ENCODE measurements around the gene LSM2.
"Not testable (repeated sequence)": the region's sequence is repeated elsewhere in the genome, so short reads cannot be mapped to it uniquely, and the experiment has no call there.

LSM2 gene

DNA sequence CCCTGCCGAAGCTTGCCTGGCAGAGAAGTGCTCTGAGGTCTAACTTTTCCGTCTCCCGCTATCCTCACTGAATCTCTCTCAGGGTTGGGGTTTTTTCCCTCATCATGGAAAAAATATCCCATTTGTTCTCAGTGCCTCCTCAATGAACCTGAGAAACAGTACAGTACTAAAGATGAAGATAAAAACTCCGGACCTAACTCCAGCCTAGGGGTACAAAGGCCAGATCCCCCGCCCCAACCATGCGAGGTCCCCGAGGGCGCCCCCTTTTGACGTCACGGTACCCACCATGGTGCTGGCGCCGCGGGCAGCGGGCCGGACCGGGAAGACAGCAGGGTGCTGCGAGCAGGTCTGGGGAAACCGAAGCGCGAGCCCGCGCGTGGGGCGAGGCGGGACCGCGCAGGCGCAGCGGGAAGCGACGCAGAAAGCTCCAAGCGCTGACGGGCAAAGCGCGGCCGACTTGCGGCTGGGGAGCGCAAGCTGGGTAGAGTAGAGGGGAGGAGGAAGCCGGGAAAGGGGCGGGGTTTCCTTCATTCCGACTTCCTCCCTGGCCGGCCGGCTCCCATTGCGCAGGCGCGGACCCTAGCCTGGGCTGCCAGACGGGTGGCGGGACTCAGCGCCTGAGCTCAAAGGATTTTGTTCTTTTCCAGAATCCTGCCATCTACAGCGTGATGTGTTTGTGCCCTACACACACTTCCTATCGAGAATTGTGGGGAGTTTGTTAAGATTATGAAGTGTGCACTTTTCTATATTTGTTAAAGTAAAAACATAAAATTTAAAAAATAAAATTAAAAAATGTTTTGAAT is at the start of gene LSM2:
TSS of gene LSM2 (minus strand) at position 497 of the 803 bp plus-strand sequence. CDS start at position 288, 209 bp downstream.
- peak; percentile 98 for DNase-seq (ENCODE audit: low spot score)

DNA sequence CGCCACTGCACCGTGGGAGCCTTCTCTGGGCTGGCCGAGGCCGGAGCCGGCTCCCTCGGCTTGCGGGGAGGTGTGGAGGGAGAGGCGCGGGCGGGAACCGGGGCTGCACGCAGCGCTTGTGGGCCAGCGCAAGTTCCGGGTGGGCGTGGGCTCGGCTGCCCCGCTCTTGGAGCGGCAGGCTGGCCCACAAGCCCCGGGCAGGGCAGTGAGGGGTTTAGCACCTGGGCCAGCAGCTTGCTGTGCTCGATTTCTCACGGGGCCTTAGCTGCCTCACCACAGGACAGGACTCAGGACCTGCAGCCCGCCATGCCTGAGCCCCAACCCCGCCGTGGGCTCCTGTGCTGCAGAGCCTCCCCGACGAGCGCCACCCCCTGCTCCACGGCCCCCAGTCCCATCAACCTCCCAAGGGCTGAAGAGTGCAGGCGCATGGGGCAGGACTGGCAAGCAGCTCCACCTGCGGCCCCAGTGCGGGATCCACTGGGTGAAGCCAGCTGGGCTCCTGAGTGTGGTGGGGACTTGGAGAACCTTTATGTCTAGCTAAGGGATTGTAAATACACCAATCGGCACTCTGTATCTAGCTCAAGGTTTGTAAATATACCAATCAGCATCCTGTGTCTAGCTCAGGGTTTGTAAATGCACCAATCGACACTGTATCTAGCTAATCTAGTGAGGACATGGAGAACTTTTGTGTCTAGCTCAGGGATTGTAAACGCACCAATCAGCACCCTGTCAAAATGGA is 45.4 kb upstream of the LSM2 start:
- DNase-seq (ENCODE audit: low spot score) = not testable (repeated sequence)

- no peak for DNase-seq (ENCODE audit: low spot score)
These were observed 44.7 kb upstream of the LSM2 start for GRCh38 chr6:31851485-31851832.

DNA sequence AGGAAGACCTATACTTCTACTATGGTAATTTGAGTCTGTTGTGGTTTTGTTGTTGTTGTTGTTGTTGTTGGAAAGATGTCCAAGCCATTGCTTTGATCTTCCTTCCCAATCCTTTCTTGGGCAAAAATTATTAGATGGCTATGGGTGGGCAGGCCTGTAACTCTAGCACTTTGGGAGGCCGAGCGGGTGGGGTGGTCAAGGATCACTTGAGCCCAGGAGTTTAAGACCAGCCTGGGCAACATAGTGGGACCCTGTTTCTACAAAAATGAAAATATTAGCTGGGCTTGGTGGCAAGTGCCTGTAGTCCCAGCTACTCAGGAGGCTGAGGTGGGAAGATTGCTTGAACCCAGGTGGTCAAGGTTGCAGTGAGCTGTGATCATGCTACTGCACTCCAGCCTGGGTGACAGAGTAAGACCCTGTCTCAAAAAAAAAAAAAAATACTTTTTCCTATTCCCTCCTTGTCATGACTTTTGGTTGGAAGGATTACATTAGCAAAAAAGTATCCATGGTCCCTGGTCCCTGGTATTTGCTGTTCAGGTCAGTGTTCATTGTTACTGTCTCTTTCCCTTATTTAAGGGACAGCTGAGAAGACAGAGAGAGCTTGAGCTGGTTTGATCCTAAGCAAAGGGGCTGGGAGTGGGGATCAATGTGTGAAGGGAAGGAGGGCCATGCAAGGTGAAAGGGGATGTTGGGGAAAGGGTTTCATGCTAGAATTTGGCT is 44.2 kb upstream of the LSM2 start:
- no peak for DNase-seq (ENCODE audit: low spot score)

DNA sequence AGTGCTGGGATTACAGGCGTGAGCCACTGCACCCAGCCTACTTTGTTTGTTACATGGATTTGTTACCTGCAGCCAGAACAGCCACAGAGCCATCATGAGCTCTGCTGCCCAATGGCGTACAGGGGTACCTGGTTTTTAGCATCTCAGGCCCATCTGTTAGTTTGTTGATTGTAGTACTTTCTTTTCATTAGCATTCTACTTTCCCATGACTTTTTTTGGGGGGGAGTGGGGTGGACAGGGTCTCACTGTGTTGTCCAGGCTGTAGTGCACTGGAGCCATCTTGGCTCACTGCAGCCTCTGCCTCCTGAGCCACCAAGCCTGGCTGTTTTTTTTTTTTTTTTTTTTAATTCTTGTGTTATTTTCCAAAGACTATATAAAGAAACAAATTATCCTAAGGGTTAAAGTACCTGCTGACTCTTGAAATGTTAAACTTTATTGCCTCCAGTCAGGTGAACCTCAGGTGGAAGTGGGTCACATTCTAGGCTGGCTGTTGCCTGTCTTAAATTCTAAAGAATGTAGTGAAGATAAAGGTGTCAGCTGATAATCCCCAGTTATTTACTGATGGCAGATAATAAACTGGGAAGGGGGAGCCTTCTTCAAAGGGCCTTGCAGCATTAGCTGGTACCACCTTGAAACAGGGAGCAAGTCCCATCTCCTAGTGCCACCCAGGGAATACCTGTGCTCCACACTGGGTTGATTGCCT is 40.7 kb upstream of the LSM2 start:
- DNase-seq (ENCODE audit: low spot score) = no peak

GRCh38 chr6:31844507-31844906 is 37.7 kb upstream of the LSM2 start:
- no peak for DNase-seq (ENCODE audit: low spot score)

GRCh38 chr6:31842053-31842452 is 35.3 kb upstream of the LSM2 start:
- no peak for DNase-seq (ENCODE audit: low spot score)

DNA sequence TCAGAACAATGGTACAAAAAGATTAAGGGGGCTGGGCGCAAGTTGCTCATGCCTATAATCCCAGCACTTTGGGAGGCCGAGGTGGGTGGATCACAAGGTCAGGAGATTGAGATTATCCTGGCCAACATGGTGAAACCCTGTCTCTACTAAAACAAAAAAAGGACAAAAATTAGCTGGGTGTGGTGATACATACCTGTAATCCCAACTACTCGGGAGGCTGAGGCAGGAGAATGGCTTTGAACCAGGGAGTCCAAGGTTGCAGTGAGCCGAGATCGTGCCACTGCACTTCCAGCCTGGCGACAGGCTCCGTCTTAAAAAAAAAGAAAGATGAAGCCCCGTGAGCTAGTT is 33.0 kb upstream of the LSM2 start:
- DNase-seq (ENCODE audit: low spot score) = not testable (repeated sequence)

- DNase-seq (ENCODE audit: low spot score) = no peak
These were observed 32.2 kb upstream of the LSM2 start for GRCh38 chr6:31838968-31839367.

GRCh38 chr6:31838114-31838553 is 31.4 kb upstream of the LSM2 start:
- not testable (repeated sequence) for DNase-seq (ENCODE audit: low spot score)

GRCh38 chr6:31837369-31838113 is 30.8 kb upstream of the LSM2 start:
- no peak for DNase-seq (ENCODE audit: low spot score)

GRCh38 chr6:31836474-31837368 is 30.0 kb upstream of the LSM2 start:
- DNase-seq (ENCODE audit: low spot score) = no peak

DNA sequence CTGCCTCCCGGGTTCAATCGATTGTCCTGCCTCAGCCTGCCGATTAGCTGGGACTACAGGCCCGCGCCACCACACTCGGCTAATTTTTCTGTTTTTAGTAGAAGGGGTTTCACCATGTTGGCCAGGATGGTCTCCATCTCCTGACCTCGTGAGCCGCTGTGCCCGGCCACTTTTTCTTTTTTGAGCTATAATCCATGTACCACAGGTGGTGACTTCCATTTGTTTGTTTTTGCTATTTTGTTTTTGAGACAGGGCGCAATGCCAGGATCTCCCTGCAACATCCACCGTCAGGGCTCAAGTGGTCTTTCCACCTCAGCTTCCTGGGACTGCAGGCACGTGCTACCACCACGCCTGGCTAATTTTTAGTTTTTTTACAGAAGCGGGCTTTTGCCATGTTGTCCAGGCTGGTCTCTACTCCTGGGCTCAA is 29.3 kb upstream of the LSM2 start:
- DNase-seq (ENCODE audit: low spot score) = no peak

DNA sequence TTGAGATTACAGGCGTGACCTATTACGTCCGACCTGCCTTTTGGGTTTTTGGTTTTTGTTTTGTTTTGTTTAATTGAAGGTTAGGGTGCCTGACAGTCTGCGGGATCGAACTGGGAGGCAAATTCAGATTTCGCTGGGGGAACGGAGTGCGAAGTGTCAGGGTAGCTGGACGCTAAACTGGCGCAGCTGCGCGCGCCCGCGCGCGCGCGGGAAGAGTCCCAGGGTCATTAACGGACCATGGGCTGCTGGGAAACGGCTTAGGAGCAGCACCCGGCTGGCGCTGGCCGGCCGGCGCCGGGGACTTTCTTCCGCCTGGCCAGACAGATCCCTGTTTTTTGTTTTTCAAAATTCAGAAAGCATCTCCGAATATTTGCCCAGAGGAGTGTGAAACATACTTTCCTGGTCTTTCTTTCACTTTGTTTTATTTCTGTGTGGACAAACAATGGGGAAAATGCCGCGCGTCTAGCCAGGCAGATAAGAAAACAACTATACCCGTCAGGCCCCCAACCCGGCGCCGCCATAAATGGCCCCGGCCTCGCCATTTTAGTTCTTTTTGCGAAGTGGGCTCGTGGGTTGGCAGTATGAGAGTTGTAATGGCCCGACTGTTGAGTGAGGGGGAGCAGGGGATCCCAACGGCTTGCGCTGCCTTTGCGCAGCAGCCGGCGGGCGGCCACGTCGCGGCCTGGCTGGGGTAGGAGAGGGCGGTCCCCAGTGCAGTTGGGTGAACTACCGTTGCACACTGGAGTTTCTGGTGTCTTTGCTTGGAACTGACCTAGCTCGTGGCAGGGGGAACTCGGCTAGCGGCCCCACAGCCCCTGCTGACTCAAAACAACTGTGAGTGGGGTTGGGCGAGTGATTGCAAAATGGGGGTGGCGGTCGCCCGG is 27.8 kb upstream of the LSM2 start:
- peak; percentile 69 for DNase-seq (ENCODE audit: low spot score)

DNA sequence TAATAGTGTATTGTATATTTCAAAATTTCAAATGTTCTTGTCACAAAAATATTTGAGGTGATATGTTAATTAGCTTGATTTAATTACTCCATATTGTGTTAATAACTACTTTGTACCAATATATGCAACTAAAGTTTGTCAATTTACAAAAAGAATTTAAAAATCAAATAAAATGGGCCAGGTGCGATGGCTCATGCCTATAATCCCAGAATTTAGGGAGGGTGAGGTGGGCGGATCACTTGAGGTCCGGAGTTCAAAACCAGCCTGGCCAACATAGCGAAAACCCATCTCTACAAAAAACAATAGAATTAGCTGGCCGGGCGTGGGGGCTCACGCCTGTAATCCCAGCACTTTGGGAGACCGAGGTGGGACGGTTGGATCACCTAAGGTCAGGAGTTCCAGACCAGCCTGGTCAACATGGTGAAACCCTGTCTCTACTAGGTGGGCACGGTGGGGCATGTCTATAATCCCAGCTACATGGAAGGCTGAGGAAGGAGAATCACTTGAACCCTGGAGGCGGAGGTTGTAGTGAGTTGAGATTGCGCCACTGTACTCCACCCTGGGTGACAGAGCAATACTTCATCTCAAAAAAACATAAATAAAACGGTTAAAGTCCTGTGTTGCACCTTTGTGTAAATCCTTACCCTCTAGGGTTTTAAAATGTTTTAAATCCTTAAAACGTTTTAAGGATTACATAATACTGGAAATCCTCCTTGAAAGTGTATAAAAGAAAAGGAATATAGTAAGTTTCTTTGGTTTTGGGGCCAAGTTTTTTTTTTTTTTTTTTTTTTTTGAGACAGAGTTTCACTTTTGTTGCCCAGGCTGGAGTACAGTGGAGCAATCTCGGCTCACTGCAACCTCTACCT is 24.8 kb upstream of the LSM2 start:
- DNase-seq (ENCODE audit: low spot score) = no peak

DNA sequence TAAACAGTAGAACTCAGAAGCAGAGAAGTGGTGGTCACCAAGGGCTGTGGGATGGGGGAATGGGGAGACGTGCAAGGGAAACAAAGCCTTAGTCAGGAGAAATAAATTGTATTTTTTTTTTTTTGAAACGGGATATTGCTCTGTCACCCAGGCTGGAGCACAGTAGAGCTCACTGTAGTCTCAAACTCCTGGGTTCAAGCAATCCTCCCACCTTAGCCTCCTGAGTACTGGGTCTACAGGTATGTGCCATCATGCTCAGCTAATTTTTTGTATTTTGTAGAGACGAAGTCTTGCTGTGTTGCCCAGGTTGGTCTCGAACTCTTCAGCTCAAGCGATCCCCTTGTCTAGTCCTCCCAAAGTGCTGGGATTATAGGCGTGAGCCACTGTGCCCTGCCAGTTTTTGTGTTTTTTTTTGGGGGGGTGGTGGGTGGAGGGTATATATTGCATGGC is 24.1 kb upstream of the LSM2 start:
- no peak for DNase-seq (ENCODE audit: low spot score)

- DNase-seq (ENCODE audit: low spot score) = peak; percentile 48
These were observed 23.0 kb upstream of the LSM2 start for GRCh38 chr6:31829633-31830283.
